Tibial nerve (tissue), 4 donors: ENCODE data around the gene L1CAM. TPM values are rescaled to one million over a fixed set of nuclear protein-coding genes. Genes with fewer than 3 reads are reported as not detected.

Experiments
- DNase-seq, 2 donors: peaks; one replicate each; pipeline ENCODE4 v3.0.0-alpha.2; 2019; ENCODE audit warnings: low spot score in 2 of 2
- H3K27ac ChIP-seq, 4 donors: fragments of 200-600 bp; sonication (generic) in 3 of 4; one replicate each; pipeline ENCODE4 v1.5.1; 2017 to 2019; ENCODE audit warnings: mild to moderate bottlenecking in 1 of 4
- H3K27me3 ChIP-seq, 2 donors: fragments of 200-600 bp; sonication (generic) in 1 of 2; one replicate each; pipeline versions ENCODE4 v1.5.1 to v1.6.0; 2017 to 2019
- H3K36me3 ChIP-seq, 3 donors: fragments of 200-600 bp; sonication (generic); one replicate each; pipeline ENCODE4 v1.5.1; 2018 to 2019
- H3K4me1 ChIP-seq, 4 donors: fragments of 200-600 bp; sonication (generic) in 3 of 4; one replicate each; pipeline ENCODE4 v1.5.1; 2017 to 2019
- H3K4me3 ChIP-seq, 4 donors: fragments of 200-600 bp; sonication (generic) in 3 of 4; one replicate each; pipeline ENCODE4 v1.5.1; 2017 to 2019; ENCODE audit warnings: mild to moderate bottlenecking in 1 of 4, moderate library complexity in 1 of 4
- H3K9me3 ChIP-seq, 4 donors: fragments of 200-600 bp; sonication (generic) in 3 of 4; one replicate each; pipeline ENCODE4 v1.5.1; 2017 to 2019
- EP300 ChIP-seq, 2 donors: sonication (generic); formaldehyde crosslinking; IDR thresholded peaks; one replicate each; pipeline ENCODE4 v1.6.1; 2017; ENCODE audit warnings: antibody characterized with exemption in 2 of 2, mild to moderate bottlenecking in 1 of 2
- POLR2A ChIP-seq, 2 donors: fragments of 450-650 bp; IDR thresholded peaks; one replicate each; pipeline ENCODE4 v1.6.1; 2017; ENCODE audit warnings: antibody characterized with exemption in 2 of 2, mild to moderate bottlenecking in 2 of 2, moderate library complexity in 2 of 2
- WGBS, 2 donors: methylation state at CpG; one replicate each; pipeline ENCODE4 v1.1.5; 2018; 5-methylcytosine and 5-hydroxymethylcytosine counted together
- total RNA-seq, 4 donors: library from RNA; depleted of rRNA; stranded (reverse); fragments of >200 nt; gene quantifications; one replicate each; pipeline ENCODE4 v1.1.0, GENCODE V29; 2016
- TF ChIP-seq, protein P1 (sequence below), 5 experiments: fragments of 200-600 bp in 3 of 5; fragments of 450-650 bp in 2 of 5; sonication (generic) in 3 of 5; IDR thresholded peaks; one replicate each; pipeline ENCODE4 v1.5.1; 2016 to 2019; ENCODE audit warnings: antibody characterized with exemption in 5 of 5, mild to moderate bottlenecking in 3 of 5, moderate library complexity in 2 of 5

L1CAM gene
- total RNA-seq, 4 donors from 2014 or later, result 23.7 to 53.7 (median 46.3) TPM

GRCh38 chrX:153913211-153913610 lies 27.2 kb upstream of the L1CAM start:
- no peak overlapping the region for H3K27ac ChIP-seq
- 71 to 73% methylated on average over 3 to 17 of the region's 17 CpGs for WGBS, 2 donors
- H3K27me3 ChIP-seq, result no peaks in the 10 kb centered on the region
- DNase-seq, result no peak
- no peak for TF ChIP-seq POLR2A (IDR thresholded peaks at IDR 0.05)
- TF ChIP-seq EP300 (IDR thresholded peaks at IDR 0.05), result no peak
- TF ChIP-seq, protein P1, sequence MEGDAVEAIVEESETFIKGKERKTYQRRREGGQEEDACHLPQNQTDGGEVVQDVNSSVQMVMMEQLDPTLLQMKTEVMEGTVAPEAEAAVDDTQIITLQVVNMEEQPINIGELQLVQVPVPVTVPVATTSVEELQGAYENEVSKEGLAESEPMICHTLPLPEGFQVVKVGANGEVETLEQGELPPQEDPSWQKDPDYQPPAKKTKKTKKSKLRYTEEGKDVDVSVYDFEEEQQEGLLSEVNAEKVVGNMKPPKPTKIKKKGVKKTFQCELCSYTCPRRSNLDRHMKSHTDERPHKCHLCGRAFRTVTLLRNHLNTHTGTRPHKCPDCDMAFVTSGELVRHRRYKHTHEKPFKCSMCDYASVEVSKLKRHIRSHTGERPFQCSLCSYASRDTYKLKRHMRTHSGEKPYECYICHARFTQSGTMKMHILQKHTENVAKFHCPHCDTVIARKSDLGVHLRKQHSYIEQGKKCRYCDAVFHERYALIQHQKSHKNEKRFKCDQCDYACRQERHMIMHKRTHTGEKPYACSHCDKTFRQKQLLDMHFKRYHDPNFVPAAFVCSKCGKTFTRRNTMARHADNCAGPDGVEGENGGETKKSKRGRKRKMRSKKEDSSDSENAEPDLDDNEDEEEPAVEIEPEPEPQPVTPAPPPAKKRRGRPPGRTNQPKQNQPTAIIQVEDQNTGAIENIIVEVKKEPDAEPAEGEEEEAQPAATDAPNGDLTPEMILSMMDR (IDR thresholded peaks at IDR 0.05), result no peak
- H3K4me1 ChIP-seq, result no peaks in the 10 kb centered on the region
- H3K9me3 ChIP-seq, result no peaks in the 10 kb centered on the region
- no peaks in the 10 kb centered on the region for H3K36me3 ChIP-seq
- no peak overlapping the region for H3K4me3 ChIP-seq

- H3K4me1 ChIP-seq, result no peaks in the 10 kb centered on the region
- WGBS, 2 donors, result 83 to 89% methylated on average over 6 of the region's 6 CpGs
These were observed 25.8 kb upstream of the L1CAM start for GRCh38 chrX:153911798-153912197.

DNA sequence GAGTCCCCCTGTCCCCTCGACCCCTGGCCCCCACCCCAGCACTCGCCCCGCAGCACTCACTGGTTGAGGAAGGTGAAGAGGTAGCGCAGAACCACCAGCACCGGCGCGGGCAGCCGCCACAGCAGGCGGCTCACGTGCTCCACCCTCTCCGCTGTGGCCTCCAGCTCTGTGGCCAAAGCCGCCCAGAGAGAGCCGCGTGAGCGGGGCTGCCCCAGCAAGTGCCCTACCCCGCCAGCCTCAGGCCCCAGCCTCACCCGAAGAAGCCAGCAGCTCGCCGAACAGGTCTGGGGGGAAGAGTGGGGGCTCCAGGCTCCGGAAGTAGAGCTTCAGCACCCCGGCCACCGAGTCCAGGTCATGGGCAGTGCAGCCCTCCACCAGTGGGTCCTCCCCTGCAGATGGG lies 24.5 kb upstream of the L1CAM start:
- no peaks in the 10 kb centered on the region for H3K27me3 ChIP-seq
- TF ChIP-seq EP300 (IDR thresholded peaks at IDR 0.05) (no peak), POLR2A (IDR thresholded peaks at IDR 0.05) (no peak)
- TF ChIP-seq, protein P1 (IDR thresholded peaks at IDR 0.05), result no peak

More at GRCh38 chrX:153911798-153912197, 25.8 kb upstream of the L1CAM start:
- TF ChIP-seq EP300 (IDR thresholded peaks at IDR 0.05) (no peak), POLR2A (IDR thresholded peaks at IDR 0.05) (no peak)
- TF ChIP-seq, protein P1 (IDR thresholded peaks at IDR 0.05), result no peak
- Histone ChIP-seq H3K36me3 (no peaks in the 10 kb centered on the region), H3K9me3 (no peaks in the 10 kb centered on the region), H3K27me3 (no peaks in the 10 kb centered on the region), H3K27ac (no peak overlapping the region), H3K4me3 (no peak overlapping the region)
- no peak for DNase-seq

GRCh38 chrX:153909980-153910360 lies 24.0 kb upstream of the L1CAM start:
- no peaks in the 10 kb centered on the region for H3K36me3 ChIP-seq
- WGBS, 2 donors, result 89% methylated on average over 24 of the region's 25 CpGs; no CpG with 5 or more reads in 1 of the 2 donors
- DNase-seq, result no peak
- no peaks in the 10 kb centered on the region for H3K27me3 ChIP-seq
- no peak overlapping the region for H3K27ac ChIP-seq
- no peaks in the 10 kb centered on the region for H3K9me3 ChIP-seq
- no peak overlapping the region for H3K4me3 ChIP-seq
- TF ChIP-seq, protein P1 (IDR thresholded peaks at IDR 0.05), result no peak
- TF ChIP-seq EP300 (IDR thresholded peaks at IDR 0.05) (no peak), POLR2A (IDR thresholded peaks at IDR 0.05) (no peak)
- H3K4me1 ChIP-seq, result no peaks in the 10 kb centered on the region

More for the DNA sequence above, 24.5 kb upstream of the L1CAM start:
- no peaks in the 10 kb centered on the region for H3K36me3 ChIP-seq
- no peak overlapping the region for H3K27ac ChIP-seq
- 90% methylated on average over 2 to 20 of the region's 22 CpGs for WGBS, 2 donors
- H3K9me3 ChIP-seq, result no peaks in the 10 kb centered on the region
- no peak for DNase-seq
- no peak overlapping the region for H3K4me3 ChIP-seq
- no peaks in the 10 kb centered on the region for H3K4me1 ChIP-seq

DNA sequence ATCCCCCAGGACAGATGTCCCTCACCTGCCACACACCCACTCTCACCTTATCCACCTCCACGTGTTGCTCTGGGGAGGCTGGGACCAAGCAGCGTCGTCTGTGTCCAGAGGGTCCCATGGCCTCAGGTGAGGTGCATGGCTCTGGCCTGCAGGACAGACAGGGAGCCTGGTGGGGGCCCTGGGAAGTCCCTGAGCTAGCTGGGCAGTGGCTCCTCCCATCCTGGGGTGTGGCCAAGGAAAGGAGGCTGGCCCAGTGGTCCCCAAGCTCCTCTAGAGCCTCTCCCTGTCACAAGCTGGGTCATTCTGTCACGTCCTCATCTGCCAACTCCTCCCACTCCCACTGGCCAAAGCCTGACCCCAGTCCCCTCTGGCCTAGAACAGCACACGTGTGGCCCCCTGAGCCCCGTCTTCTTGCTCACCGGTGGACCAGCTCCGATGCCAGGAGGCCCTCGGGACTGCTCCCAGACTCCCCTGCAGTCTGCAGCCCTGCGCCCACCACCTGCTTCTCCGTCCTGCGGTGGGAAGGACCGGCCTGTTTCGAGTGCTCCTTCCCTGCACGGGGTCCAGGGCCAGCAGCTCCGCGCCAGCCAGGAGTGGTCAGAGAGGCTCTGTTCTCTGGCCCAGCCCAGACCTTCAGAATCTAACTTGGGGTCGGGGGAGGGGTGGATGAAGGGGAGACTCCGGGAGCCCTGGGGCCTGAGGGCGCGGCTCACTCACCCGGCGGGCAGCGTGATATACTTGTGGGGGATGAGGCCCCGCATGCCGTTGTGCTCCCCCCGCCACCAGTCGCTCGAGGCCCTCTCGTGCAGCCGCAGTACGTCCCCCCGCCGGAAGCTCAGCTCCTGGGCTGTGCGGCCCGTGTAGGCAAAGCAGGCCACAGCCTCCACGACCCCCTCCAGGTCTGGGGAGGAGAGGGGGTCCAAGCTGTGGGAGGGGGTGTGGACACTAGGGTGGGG lies 23.3 kb upstream of the L1CAM start:
- Histone ChIP-seq H3K4me1 (peaks cover 0 to 4% (median under 1%) of the 10 kb centered on the region in 4 donors), H3K27ac (no peak overlapping the region), H3K27me3 (no peaks in the 10 kb centered on the region), H3K36me3 (no peaks in the 10 kb centered on the region), H3K9me3 (no peaks in the 10 kb centered on the region), H3K4me3 (no peak overlapping the region)
- DNase-seq, result no peak
- no peak for TF ChIP-seq POLR2A (IDR thresholded peaks at IDR 0.05)
- TF ChIP-seq, protein P1 (IDR thresholded peaks at IDR 0.05), result no peak
- no peak for TF ChIP-seq EP300 (IDR thresholded peaks at IDR 0.05)
- 69 to 73% methylated on average over 6 to 21 of the region's 37 CpGs for WGBS, 2 donors
